IPS DF 4.7 (cell line): ENCODE data around the gene HHIPL1.
"Not testable (repeated sequence)": the region's sequence is repeated elsewhere in the genome, so short reads cannot be mapped to it uniquely, and the experiment has no call there.

Experiments used
- DNase-seq: peaks from one replicate; pipeline ENCODE4 v3.0.0-alpha.2; 2013; ENCODE audit warnings: low spot score; ENCODE audit errors: extremely low read depth

The HHIPL1 gene

GRCh38 chr14:99658218-99658845 lies 13.4 kb downstream of the HHIPL1 start:
- no peak for DNase-seq

GRCh38 chr14:99659333-99659741 lies 14.4 kb downstream of the HHIPL1 start:
- no peak for DNase-seq

- DNase-seq: no peak
Measured at GRCh38 chr14:99660006-99660566, 15.2 kb downstream of the HHIPL1 start.

GRCh38 chr14:99660794-99661193 lies 15.9 kb downstream of the HHIPL1 start:
- no peak for DNase-seq

- DNase-seq: not testable (repeated sequence)
Measured at GRCh38 chr14:99661206-99661605, 16.3 kb downstream of the HHIPL1 start.

- no peak for DNase-seq
Measured at GRCh38 chr14:99662846-99663245, 17.9 kb downstream of the HHIPL1 start.

- DNase-seq: no peak
Measured at GRCh38 chr14:99663386-99664057, 18.6 kb downstream of the HHIPL1 start.

- no peak for DNase-seq
Measured at GRCh38 chr14:99664058-99664936, 19.4 kb downstream of the HHIPL1 start.

- no peak for DNase-seq
Measured at GRCh38 chr14:99664937-99665273, 20.0 kb downstream of the HHIPL1 start.

- no peak for DNase-seq
Measured at GRCh38 chr14:99666533-99666932, 21.6 kb downstream of the HHIPL1 start.

- no peak for DNase-seq
Measured at GRCh38 chr14:99667045-99667444, 22.1 kb downstream of the HHIPL1 start.

- DNase-seq: no peak
Measured at GRCh38 chr14:99667821-99668220, 22.9 kb downstream of the HHIPL1 start.

- no peak for DNase-seq
Measured at GRCh38 chr14:99668307-99669295, 23.7 kb downstream of the HHIPL1 start.

- DNase-seq: no peak
Measured at GRCh38 chr14:99670361-99671234, 25.7 kb downstream of the HHIPL1 start.

- no peak for DNase-seq
Measured at GRCh38 chr14:99671235-99672224, 26.6 kb downstream of the HHIPL1 start.

- DNase-seq: no peak
Measured at GRCh38 chr14:99672506-99673304, 27.8 kb downstream of the HHIPL1 start.

GRCh38 chr14:99673305-99674063 lies 28.6 kb downstream of the HHIPL1 start:
- no peak for DNase-seq
